K562 (cell line): ENCODE data around the gene CTRL. TPM values are rescaled to one million over a fixed set of nuclear protein-coding genes. Genes with fewer than 3 reads are reported as not detected.
A peak's percentile ranks its signal among the peaks of the same experiment; 100 is the strongest.

ENCODE experiments used
- CC2D1A ChIP-seq: fragments of 450-650 bp; IDR thresholded peaks from 2 replicates; pipeline ENCODE4 v1.6.1; 2017; ENCODE audit warnings: mild to moderate bottlenecking
- CHD1 ChIP-seq: fragments of 200-600 bp; sonication (generic); IDR thresholded peaks from one replicate; pipeline ENCODE4 v1.6.1; 2012; ENCODE audit warnings: mild to moderate bottlenecking, moderate library complexity, low read length, inconsistent platforms
- FUS ChIP-seq: fragments of 200-400 bp; formaldehyde crosslinking; optimal IDR thresholded peaks from 2 replicates; pipeline ENCODE3; 2017; ENCODE audit warnings: low read depth, low read length
- GATAD2B ChIP-seq: fragments of 450-650 bp; IDR thresholded peaks from 2 replicates; pipeline ENCODE4 v1.6.1; 2017; ENCODE audit warnings: mild to moderate bottlenecking, borderline replicate concordance
- GTF2A2 ChIP-seq: IDR thresholded peaks from 2 replicates; pipeline ENCODE4 v1.6.1; 2016; ENCODE audit warnings: mild to moderate bottlenecking, missing genetic modification characterization, missing compliant biosample characterization
- GTF2E2 ChIP-seq: fragments of 200-800 bp; sonication (Bioruptor generic); IDR thresholded peaks from 2 replicates; pipeline ENCODE4 v1.6.1; 2016; ENCODE audit warnings: missing genetic modification characterization, missing compliant biosample characterization
- SRSF1 ChIP-seq: fragments of 200-400 bp; formaldehyde crosslinking; IDR thresholded peaks from 2 replicates; pipeline ENCODE4 v1.6.1; 2017; ENCODE audit warnings: mild to moderate bottlenecking, low read depth, low read length, moderate library complexity
- TARDBP ChIP-seq: fragments of 450-650 bp; IDR thresholded peaks from 2 replicates; pipeline ENCODE4 v1.6.1; 2016
- TCF7 ChIP-seq: sonication (generic); IDR thresholded peaks from 2 replicates; pipeline ENCODE4 v1.6.1; 2016; ENCODE audit warnings: antibody characterized with exemption, borderline replicate concordance
- ZNF197 ChIP-seq: fragments of 200-800 bp; sonication (Bioruptor generic); IDR thresholded peaks from 2 replicates; pipeline ENCODE4 v1.6.1; 2016; ENCODE audit warnings: low read depth, missing genetic modification characterization, missing compliant biosample characterization
- polyA plus RNA-seq, 8 experiments: library from polyadenylated mRNA; depleted of rRNA in 4 of 8; stranded (reverse) in 5 of 8; unstranded in 3 of 8; fragments of >200 nt; fragmentation: Nextera tagmentation in 2 of 8; fragmentation: Illumina TruSeq in 1 of 8; extraction: Ambion mirVana in 2 of 8; extraction: Trizol in 1 of 8; gene quantifications; 2 replicates each; pipeline versions ENCODE4 v1.2.1 to v1.2.3, GENCODE V29; 2011 to 2014; ENCODE audit warnings: inconsistent platforms in 1 of 8, missing spikeins in 1 of 8
- total RNA-seq, 7 experiments: library from RNA; depleted of rRNA in 6 of 7; stranded (reverse); fragments of >200 nt in 6 of 7; fragmentation: Illumina TruSeq in 2 of 7; extraction: Trizol in 2 of 7; gene quantifications; 2 replicates each; pipeline versions ENCODE4 v1.2.1 to v1.2.3, GENCODE V29; 2011 to 2021; ENCODE audit warnings: low replicate concordance in 1 of 7
- TF ChIP-seq, protein P1 (sequence below): sonication (generic); formaldehyde crosslinking; IDR thresholded peaks from 2 replicates; pipeline ENCODE4 v1.8.0; 2023; ENCODE audit warnings: missing genetic modification reagents, mild to moderate bottlenecking, borderline replicate concordance
- TF ChIP-seq, protein P2 (sequence below), 2 experiments: IDR thresholded peaks; 2 replicates each; pipeline ENCODE4 v1.6.1; 2012; ENCODE audit warnings: improper control_type of control experiment in 2 of 2, low read depth in 2 of 2, low read length in 2 of 2, borderline replicate concordance in 1 of 2
- TF ChIP-seq, protein P3 (sequence below): sonication (generic); formaldehyde crosslinking; IDR thresholded peaks from 2 replicates; pipeline ENCODE4 v1.8.1; 2022; ENCODE audit warnings: missing genetic modification reagents
- TF ChIP-seq, protein P4 (sequence below): sonication (generic); formaldehyde crosslinking; IDR thresholded peaks from 2 replicates; pipeline ENCODE4 v1.8.0; 2022; ENCODE audit warnings: missing genetic modification reagents, mild to moderate bottlenecking, moderate library complexity, borderline replicate concordance
- TF ChIP-seq, protein P5 (sequence below): fragments of 200-800 bp; sonication (Bioruptor generic); IDR thresholded peaks from 2 replicates; pipeline ENCODE4 v1.6.1; 2017; ENCODE audit warnings: missing genetic modification characterization, missing compliant biosample characterization

The CTRL gene
- total and polyA plus RNA-seq, 9 of the 15 experiments (the other 6 are each of a cell fraction or from before 2014, with no cell fraction given) = 1.4 to 5.6 (median 2.5) TPM

DNA sequence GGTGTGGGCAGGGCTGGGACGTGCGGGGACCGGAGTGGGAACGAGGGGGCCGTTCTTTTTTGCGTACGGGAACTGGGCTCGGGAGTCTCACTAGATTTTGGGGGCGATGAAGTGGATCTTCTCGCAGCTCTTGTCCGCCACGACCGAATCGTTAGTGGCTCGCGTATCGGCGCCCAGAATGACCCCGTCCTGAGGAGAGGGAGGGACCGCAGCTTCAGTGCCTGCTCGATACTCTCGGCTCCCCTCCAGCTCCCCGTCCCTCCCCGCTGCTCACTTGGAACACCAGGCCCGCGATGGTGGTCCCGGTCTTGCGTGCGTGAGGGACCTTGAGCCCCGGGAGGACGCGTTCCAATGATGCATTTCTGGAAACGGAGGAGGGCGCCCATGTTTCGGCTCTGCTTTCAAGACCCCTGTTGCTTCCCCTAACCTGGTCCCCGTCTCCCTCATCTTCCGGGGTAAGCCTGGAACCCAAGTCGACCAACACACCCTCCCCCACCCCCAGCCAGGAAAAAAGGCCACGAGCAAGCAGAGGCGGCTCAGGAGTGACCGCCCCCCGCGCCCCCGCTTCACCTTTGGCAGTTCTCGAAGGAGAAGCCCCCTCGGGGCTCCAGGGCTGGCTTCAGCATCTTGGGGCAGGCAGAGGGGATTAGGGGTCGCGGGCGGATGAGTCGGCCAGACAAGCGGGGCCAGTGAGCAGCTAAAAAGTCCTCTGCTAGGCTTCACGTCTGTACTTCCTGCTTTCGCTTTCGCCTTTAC, 4.6 kb upstream of the CTRL start, which contains the start of gene PSMB10 (continued):
- TF ChIP-seq, protein P1, sequence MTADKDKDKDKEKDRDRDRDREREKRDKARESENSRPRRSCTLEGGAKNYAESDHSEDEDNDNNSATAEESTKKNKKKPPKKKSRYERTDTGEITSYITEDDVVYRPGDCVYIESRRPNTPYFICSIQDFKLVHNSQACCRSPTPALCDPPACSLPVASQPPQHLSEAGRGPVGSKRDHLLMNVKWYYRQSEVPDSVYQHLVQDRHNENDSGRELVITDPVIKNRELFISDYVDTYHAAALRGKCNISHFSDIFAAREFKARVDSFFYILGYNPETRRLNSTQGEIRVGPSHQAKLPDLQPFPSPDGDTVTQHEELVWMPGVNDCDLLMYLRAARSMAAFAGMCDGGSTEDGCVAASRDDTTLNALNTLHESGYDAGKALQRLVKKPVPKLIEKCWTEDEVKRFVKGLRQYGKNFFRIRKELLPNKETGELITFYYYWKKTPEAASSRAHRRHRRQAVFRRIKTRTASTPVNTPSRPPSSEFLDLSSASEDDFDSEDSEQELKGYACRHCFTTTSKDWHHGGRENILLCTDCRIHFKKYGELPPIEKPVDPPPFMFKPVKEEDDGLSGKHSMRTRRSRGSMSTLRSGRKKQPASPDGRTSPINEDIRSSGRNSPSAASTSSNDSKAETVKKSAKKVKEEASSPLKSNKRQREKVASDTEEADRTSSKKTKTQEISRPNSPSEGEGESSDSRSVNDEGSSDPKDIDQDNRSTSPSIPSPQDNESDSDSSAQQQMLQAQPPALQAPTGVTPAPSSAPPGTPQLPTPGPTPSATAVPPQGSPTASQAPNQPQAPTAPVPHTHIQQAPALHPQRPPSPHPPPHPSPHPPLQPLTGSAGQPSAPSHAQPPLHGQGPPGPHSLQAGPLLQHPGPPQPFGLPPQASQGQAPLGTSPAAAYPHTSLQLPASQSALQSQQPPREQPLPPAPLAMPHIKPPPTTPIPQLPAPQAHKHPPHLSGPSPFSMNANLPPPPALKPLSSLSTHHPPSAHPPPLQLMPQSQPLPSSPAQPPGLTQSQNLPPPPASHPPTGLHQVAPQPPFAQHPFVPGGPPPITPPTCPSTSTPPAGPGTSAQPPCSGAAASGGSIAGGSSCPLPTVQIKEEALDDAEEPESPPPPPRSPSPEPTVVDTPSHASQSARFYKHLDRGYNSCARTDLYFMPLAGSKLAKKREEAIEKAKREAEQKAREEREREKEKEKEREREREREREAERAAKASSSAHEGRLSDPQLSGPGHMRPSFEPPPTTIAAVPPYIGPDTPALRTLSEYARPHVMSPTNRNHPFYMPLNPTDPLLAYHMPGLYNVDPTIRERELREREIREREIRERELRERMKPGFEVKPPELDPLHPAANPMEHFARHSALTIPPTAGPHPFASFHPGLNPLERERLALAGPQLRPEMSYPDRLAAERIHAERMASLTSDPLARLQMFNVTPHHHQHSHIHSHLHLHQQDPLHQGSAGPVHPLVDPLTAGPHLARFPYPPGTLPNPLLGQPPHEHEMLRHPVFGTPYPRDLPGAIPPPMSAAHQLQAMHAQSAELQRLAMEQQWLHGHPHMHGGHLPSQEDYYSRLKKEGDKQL (CRISPR knock-in tag) = no peak
- TF ChIP-seq SRSF1 = no peak
- TF ChIP-seq, protein P2, sequence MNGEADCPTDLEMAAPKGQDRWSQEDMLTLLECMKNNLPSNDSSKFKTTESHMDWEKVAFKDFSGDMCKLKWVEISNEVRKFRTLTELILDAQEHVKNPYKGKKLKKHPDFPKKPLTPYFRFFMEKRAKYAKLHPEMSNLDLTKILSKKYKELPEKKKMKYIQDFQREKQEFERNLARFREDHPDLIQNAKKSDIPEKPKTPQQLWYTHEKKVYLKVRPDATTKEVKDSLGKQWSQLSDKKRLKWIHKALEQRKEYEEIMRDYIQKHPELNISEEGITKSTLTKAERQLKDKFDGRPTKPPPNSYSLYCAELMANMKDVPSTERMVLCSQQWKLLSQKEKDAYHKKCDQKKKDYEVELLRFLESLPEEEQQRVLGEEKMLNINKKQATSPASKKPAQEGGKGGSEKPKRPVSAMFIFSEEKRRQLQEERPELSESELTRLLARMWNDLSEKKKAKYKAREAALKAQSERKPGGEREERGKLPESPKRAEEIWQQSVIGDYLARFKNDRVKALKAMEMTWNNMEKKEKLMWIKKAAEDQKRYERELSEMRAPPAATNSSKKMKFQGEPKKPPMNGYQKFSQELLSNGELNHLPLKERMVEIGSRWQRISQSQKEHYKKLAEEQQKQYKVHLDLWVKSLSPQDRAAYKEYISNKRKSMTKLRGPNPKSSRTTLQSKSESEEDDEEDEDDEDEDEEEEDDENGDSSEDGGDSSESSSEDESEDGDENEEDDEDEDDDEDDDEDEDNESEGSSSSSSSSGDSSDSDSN (IDR thresholded peaks at IDR 0.05; ENCODE audit: borderline replicate concordance in 1 of 2, low read depth in 2 of 2, low read length in 2 of 2) = peak; percentile 0 to 31; a peak in 1 of 4 replicates
- TF ChIP-seq CHD1 = peak; percentile 64
- TF ChIP-seq, protein P3, sequence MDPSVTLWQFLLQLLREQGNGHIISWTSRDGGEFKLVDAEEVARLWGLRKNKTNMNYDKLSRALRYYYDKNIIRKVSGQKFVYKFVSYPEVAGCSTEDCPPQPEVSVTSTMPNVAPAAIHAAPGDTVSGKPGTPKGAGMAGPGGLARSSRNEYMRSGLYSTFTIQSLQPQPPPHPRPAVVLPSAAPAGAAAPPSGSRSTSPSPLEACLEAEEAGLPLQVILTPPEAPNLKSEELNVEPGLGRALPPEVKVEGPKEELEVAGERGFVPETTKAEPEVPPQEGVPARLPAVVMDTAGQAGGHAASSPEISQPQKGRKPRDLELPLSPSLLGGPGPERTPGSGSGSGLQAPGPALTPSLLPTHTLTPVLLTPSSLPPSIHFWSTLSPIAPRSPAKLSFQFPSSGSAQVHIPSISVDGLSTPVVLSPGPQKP (CRISPR knock-in tag) = no peak
- no peak for TF ChIP-seq GTF2A2 (tag)
- TF ChIP-seq TARDBP = no peak
- no peak for TF ChIP-seq FUS
- TF ChIP-seq GATAD2B = no peak
- TF ChIP-seq GTF2E2 (tag) = no peak; the same call in 1 of the 2 replicates
- TF ChIP-seq, protein P4, sequence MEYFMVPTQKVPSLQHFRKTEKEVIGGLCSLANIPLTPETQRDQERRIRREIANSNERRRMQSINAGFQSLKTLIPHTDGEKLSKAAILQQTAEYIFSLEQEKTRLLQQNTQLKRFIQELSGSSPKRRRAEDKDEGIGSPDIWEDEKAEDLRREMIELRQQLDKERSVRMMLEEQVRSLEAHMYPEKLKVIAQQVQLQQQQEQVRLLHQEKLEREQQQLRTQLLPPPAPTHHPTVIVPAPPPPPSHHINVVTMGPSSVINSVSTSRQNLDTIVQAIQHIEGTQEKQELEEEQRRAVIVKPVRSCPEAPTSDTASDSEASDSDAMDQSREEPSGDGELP (CRISPR knock-in tag) = peak; percentile 67; the same call in 1 of the 2 replicates
- 0 out of 2 replicates have a peak, but pooled peaks have one; percentile 13 for TF ChIP-seq CC2D1A
- no peak for TF ChIP-seq ZNF197
- no peak for TF ChIP-seq TCF7
- TF ChIP-seq, protein P5, sequence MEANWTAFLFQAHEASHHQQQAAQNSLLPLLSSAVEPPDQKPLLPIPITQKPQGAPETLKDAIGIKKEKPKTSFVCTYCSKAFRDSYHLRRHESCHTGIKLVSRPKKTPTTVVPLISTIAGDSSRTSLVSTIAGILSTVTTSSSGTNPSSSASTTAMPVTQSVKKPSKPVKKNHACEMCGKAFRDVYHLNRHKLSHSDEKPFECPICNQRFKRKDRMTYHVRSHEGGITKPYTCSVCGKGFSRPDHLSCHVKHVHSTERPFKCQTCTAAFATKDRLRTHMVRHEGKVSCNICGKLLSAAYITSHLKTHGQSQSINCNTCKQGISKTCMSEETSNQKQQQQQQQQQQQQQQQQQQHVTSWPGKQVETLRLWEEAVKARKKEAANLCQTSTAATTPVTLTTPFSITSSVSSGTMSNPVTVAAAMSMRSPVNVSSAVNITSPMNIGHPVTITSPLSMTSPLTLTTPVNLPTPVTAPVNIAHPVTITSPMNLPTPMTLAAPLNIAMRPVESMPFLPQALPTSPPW = peak; percentile 17
